Ishikawa (cell line): ENCODE measurements around the gene EYS.

Experiments
- CEBPB ChIP-seq: IDR thresholded peaks from 2 replicates; pipeline ENCODE4 v1.6.1; 2012
- CREB1 ChIP-seq: IDR thresholded peaks from 2 replicates; pipeline ENCODE4 v1.6.1; 2012; ENCODE audit warnings: low read depth
- EGR1 ChIP-seq: IDR thresholded peaks from 2 replicates; pipeline ENCODE4 v1.6.1; 2012
- EP300 ChIP-seq: IDR thresholded peaks from 2 replicates; pipeline ENCODE4 v1.6.1; 2012; ENCODE audit warnings: borderline replicate concordance
- FOXM1 ChIP-seq: IDR thresholded peaks from 2 replicates; pipeline ENCODE4 v1.6.1; 2012; ENCODE audit warnings: low read depth, borderline replicate concordance
- MAX ChIP-seq: IDR thresholded peaks from 2 replicates; pipeline ENCODE4 v1.6.1; 2012
- NFIC ChIP-seq: IDR thresholded peaks from 2 replicates; pipeline ENCODE4 v1.6.1; 2012
- RAD21 ChIP-seq: IDR thresholded peaks from 2 replicates; pipeline ENCODE4 v1.6.1; 2012; ENCODE audit warnings: low read depth
- REST ChIP-seq: IDR thresholded peaks from 2 replicates; pipeline ENCODE4 v1.6.1; 2012; ENCODE audit warnings: low read depth, mild to moderate bottlenecking
- TAF1 ChIP-seq: IDR thresholded peaks from 2 replicates; pipeline ENCODE4 v1.6.1; 2012; ENCODE audit warnings: low read depth, mild to moderate bottlenecking
- TCF12 ChIP-seq: IDR thresholded peaks from 2 replicates; pipeline ENCODE4 v1.6.1; 2012; ENCODE audit warnings: low read depth
- TEAD4 ChIP-seq: IDR thresholded peaks from 2 replicates; pipeline ENCODE4 v1.6.1; 2012
- USF1 ChIP-seq: IDR thresholded peaks from 2 replicates; pipeline ENCODE4 v1.6.1; 2012
- YY1 ChIP-seq: IDR thresholded peaks from 2 replicates; pipeline ENCODE4 v1.6.1; 2012; ENCODE audit warnings: low read depth
- ZBTB7A ChIP-seq: IDR thresholded peaks from 2 replicates; pipeline ENCODE4 v1.6.1; 2012; ENCODE audit warnings: low read depth

The EYS gene

GRCh38 chr6:63740709-63741108 lies 1966.3 kb downstream of the EYS start:
- TF ChIP-seq CEBPB: no peak
- no peak for TF ChIP-seq ZBTB7A
- no peak for TF ChIP-seq EP300
- no peak for TF ChIP-seq TCF12
- TF ChIP-seq MAX: no peak
- TF ChIP-seq CREB1: no peak
- TF ChIP-seq USF1: no peak
- no peak for TF ChIP-seq REST
- no peak for TF ChIP-seq EGR1
- no peak for TF ChIP-seq RAD21
- no peak for TF ChIP-seq FOXM1
- no peak for TF ChIP-seq TEAD4

- TF ChIP-seq RAD21 (no peak), REST (no peak)
Observed at GRCh38 chr6:63739094-63739687, 1967.8 kb downstream of the EYS start.

GRCh38 chr6:63734923-63735322 lies 1972.1 kb downstream of the EYS start:
- TF ChIP-seq EGR1 (no peak), TCF12 (no peak), TEAD4 (no peak), TAF1 (no peak), USF1 (no peak)

GRCh38 chr6:63732336-63732735 lies 1974.7 kb downstream of the EYS start:
- TF ChIP-seq CREB1 (no peak), NFIC (no peak), REST (no peak), USF1 (no peak), TCF12 (no peak), CEBPB (no peak), RAD21 (no peak), EP300 (no peak), MAX (no peak)

GRCh38 chr6:63731930-63732329 lies 1975.1 kb downstream of the EYS start:
- TF ChIP-seq EGR1: no peak
- TF ChIP-seq YY1: no peak
